ENCODE data around the gene LRRC15.

The LRRC15 gene

GRCh38 chr3:194357681-194358080 lies 11.9 kb downstream of the LRRC15 start:
- H3K4me3 ChIP-seq (ENCODE audit: control insufficient read depth, low read depth, low read length) = no peak overlapping the region
- DNase-seq (ENCODE audit: low read depth) = no peak
- no peak for TF ChIP-seq CTCF (conservative IDR thresholded peaks at IDR 0.05; ENCODE audit: control insufficient read depth, insufficient read depth, low read depth, low read length)

DNA sequence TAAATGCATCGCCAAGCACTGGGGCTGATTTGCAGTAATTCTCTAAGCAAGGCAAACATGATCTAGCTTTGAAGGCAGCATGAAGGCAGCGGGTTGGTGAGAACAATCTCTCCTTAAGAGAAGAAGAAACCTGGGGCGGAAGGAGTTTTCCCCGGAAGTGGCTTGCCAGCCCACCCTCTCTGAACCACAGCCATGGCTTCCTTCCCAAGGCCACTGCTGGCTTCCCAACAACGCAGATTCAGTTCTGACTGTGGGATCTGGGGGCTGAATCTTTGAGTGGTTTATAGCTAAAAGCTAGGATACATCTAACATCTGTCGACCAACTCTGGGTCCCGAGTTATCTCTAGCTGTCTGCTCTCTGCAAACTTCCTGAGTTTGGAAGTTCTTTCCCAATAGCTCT lies 14.2 kb downstream of the LRRC15 start:
- no peak for DNase-seq (ENCODE audit: low read depth)

GRCh38 chr3:194354315-194354714 lies 15.2 kb downstream of the LRRC15 start:
- no peak for DNase-seq (ENCODE audit: low read depth)
- no peak overlapping the region for H3K4me3 ChIP-seq (ENCODE audit: control insufficient read depth, low read depth, low read length)
- TF ChIP-seq CTCF (conservative IDR thresholded peaks at IDR 0.05; ENCODE audit: control insufficient read depth, insufficient read depth, low read depth, low read length) = no peak

More for the DNA sequence above, 14.2 kb downstream of the LRRC15 start:
- TF ChIP-seq CTCF (conservative IDR thresholded peaks at IDR 0.05; ENCODE audit: control insufficient read depth, insufficient read depth, low read depth, low read length) = no peak
- H3K4me3 ChIP-seq (ENCODE audit: control insufficient read depth, low read depth, low read length) = no peak overlapping the region

DNA sequence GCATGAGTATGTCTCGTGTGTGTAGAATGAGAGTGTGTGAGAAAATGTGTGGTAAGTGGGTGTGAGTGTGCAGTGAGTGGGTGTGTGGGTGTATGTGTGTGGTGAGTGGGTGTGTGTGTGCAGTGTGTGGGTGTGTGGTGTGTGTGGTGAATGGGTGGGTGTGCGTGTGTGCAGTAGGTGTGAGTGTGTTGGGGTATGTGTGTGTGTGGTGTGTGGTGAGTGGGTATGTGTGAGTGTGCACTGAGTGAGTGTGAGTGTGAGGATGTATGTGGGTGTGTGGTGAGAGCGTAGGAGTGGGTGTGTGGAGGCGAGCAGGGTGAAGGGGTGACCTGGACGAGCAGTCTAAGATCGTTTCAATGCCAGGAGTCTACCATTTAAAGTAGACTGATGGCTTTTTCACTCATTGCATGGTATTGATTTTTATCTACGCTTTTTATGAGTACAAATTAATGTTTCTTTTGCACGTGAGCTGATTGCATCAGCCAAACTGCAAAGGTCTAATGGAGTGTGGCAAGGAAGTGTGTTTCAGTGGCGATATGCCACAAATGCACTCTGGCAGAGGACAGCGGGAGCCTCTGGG lies 16.8 kb downstream of the LRRC15 start:
- H3K4me3 ChIP-seq (ENCODE audit: control insufficient read depth, low read depth, low read length) = no peak overlapping the region
- no peak for TF ChIP-seq CTCF (conservative IDR thresholded peaks at IDR 0.05; ENCODE audit: control insufficient read depth, insufficient read depth, low read depth, low read length)
- no peak for DNase-seq (ENCODE audit: low read depth)

- no peak for DNase-seq (ENCODE audit: low read depth)
- no peak for TF ChIP-seq CTCF (conservative IDR thresholded peaks at IDR 0.05; ENCODE audit: control insufficient read depth, insufficient read depth, low read depth, low read length)
- no peak overlapping the region for H3K4me3 ChIP-seq (ENCODE audit: control insufficient read depth, low read depth, low read length)
These were observed 17.5 kb downstream of the LRRC15 start for GRCh38 chr3:194351952-194352536.

GRCh38 chr3:194351080-194351672 lies 18.4 kb downstream of the LRRC15 start, which contains the start of gene CPN2:
TSS of gene CPN2 (minus strand) at chr3:194351328. CDS start at chr3:194342702, 8,626 bp downstream.
- TF ChIP-seq CTCF (conservative IDR thresholded peaks at IDR 0.05; ENCODE audit: control insufficient read depth, insufficient read depth, low read depth, low read length) = no peak
- no peak within 1 kb of the TSS for H3K4me3 ChIP-seq (ENCODE audit: control insufficient read depth, low read depth, low read length)
- no peak for DNase-seq (ENCODE audit: low read depth)
